IPS DF 6.9 (cell line): Measurements from ENCODE around the gene CLECL1.
"Not testable (repeated sequence)": the region's sequence is repeated elsewhere in the genome, so short reads cannot be mapped to it uniquely, and the experiment has no call there.

Source experiments
- DNase-seq: peaks from one replicate; pipeline ENCODE4 v3.0.0-alpha.2; 2013; ENCODE audit warnings: low read depth, low spot score
- H3K27ac ChIP-seq: one replicate; pipeline ENCODE4 v1.5.1; 2013; ENCODE audit warnings: low read length, control low read depth
- H3K27me3 ChIP-seq: 2 replicates; pipeline ENCODE4 v1.6.1; 2013; ENCODE audit warnings: mild to moderate bottlenecking, low read length; ENCODE audit not compliant: control insufficient read depth, insufficient read depth
- H3K36me3 ChIP-seq: 2 replicates; pipeline ENCODE4 v1.6.1; 2013; ENCODE audit warnings: low read length; ENCODE audit not compliant: control insufficient read depth, insufficient read depth
- H3K4me1 ChIP-seq: 2 replicates; pipeline ENCODE4 v1.6.1; 2013; ENCODE audit warnings: low read length; ENCODE audit not compliant: control insufficient read depth, insufficient read depth
- H3K4me3 ChIP-seq: 2 replicates; pipeline ENCODE4 v1.5.1; 2013; ENCODE audit warnings: mild to moderate bottlenecking, low read length
- H3K9me3 ChIP-seq: 2 replicates; pipeline ENCODE4 v1.6.1; 2013; ENCODE audit warnings: low read length, inconsistent platforms; ENCODE audit not compliant: control insufficient read depth, insufficient read depth
- WGBS: extraction: QIAGEN DNeasy Blood & Tissue Kit; methylation state at CpG from one replicate; pipeline ENCODE4 v1.1.7; 2013; ENCODE audit warnings: mixed read lengths, missing lambda C conversion rate; ENCODE audit not compliant: insufficient read length, insufficient coverage; 5-methylcytosine and 5-hydroxymethylcytosine counted together

Gene CLECL1

GRCh38 chr12:9752145-9752933, 19.4 kb upstream of the CLECL1 start:
- Histone ChIP-seq H3K36me3 (no peaks in the 10 kb centered on the region), H3K4me3 (no peak overlapping the region), H3K9me3 (no peaks in the 10 kb centered on the region), H3K27ac (no peak overlapping the region), H3K4me1 (no peaks in the 10 kb centered on the region), H3K27me3 (no peaks in the 10 kb centered on the region)
- DNase-seq = no peak
- WGBS = no CpG with 5 or more reads among the region's 2 CpGs

DNA sequence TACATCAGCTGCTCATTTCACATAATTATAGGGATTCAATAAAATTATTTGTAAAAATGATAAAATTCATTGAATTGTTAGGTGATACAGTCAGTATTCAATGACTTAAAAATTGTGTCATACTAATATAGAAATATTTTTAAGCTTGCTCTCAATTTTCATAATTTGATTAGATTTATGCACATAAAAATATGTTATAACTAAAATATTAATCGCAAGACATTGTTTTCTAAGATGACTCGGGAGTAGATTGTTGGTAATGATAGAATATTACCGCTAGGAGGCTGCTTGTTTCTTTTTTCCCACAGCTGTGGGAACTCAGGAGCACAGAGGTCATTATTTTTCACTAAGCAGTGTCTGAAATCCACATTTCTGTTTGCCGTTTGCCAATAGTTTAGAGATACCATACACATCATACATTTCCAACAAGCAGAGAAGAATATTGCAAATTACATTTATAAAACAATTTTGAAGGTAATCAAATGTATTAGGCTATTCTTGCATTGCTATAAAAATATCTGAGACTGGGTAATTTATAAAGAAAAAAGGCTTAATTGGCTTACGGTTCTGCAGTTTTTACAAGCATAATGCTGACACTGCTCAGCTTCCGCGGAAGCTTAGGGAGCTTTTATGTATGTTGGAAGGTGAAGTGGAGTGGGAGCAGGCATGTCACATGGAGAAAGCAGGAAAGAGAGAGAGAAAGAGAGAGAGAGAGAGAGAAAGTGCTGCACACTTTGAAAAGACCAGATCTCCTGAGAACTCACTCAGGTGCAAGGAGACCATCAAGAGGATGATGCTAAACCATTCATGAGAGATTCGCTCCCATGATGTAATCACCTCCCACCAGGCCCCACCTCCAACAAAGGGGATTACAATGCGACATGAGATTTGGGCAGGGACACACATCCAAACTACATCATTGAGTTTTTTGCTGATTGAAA, 18.6 kb upstream of the CLECL1 start:
- DNase-seq = no peak
- H3K27ac ChIP-seq = no peak overlapping the region
- H3K9me3 ChIP-seq = no peaks in the 10 kb centered on the region
- no CpG with 5 or more reads among the region's 9 CpGs for WGBS
- H3K27me3 ChIP-seq = no peaks in the 10 kb centered on the region
- no peak overlapping the region for H3K4me3 ChIP-seq
- no peaks in the 10 kb centered on the region for H3K36me3 ChIP-seq
- H3K4me1 ChIP-seq = no peaks in the 10 kb centered on the region

- Histone ChIP-seq H3K9me3 (no peaks in the 10 kb centered on the region), H3K27me3 (no peaks in the 10 kb centered on the region), H3K27ac (no peak overlapping the region), H3K4me3 (no peak overlapping the region), H3K36me3 (no peaks in the 10 kb centered on the region), H3K4me1 (no peaks in the 10 kb centered on the region)
- peak; percentile 55 for DNase-seq
- WGBS = no CpG with 5 or more reads among the region's 20 CpGs
Measured at GRCh38 chr12:9750276-9751203, 17.6 kb upstream of the CLECL1 start.

- Histone ChIP-seq H3K4me1 (no peaks in the 10 kb centered on the region), H3K9me3 (no peaks in the 10 kb centered on the region), H3K27ac (no peak overlapping the region), H3K27me3 (no peaks in the 10 kb centered on the region), H3K4me3 (no peak overlapping the region), H3K36me3 (no peaks in the 10 kb centered on the region)
- WGBS = no CpG with 5 or more reads among the region's 1 CpG
- no peak for DNase-seq
Measured at GRCh38 chr12:9749640-9750039, 16.7 kb upstream of the CLECL1 start.

DNA sequence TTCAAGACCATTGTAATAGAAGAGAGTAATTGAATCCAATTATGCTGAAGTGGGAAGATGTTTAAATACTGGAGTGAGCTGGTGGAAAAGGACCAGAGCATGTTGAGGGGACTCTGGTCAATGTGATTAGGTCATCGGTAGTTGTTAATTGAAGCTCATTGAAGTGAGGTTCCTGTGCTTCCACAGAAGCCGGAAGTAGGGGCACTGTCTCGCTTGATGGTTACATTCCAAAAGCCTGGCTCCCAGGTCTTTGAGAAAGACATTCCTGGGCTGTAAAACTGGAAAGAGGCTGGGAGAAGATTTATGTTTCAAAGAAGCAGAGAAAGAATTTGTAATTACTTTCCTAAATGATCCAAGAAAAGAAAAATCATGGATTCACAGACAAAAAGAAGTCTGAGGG, 12.3 kb upstream of the CLECL1 start:
- Histone ChIP-seq H3K27me3 (no peaks in the 10 kb centered on the region), H3K9me3 (no peaks in the 10 kb centered on the region), H3K27ac (no peak overlapping the region), H3K36me3 (no peaks in the 10 kb centered on the region), H3K4me1 (no peaks in the 10 kb centered on the region), H3K4me3 (no peak overlapping the region)
- no peak for DNase-seq
- no CpG with 5 or more reads among the region's 3 CpGs for WGBS

DNA sequence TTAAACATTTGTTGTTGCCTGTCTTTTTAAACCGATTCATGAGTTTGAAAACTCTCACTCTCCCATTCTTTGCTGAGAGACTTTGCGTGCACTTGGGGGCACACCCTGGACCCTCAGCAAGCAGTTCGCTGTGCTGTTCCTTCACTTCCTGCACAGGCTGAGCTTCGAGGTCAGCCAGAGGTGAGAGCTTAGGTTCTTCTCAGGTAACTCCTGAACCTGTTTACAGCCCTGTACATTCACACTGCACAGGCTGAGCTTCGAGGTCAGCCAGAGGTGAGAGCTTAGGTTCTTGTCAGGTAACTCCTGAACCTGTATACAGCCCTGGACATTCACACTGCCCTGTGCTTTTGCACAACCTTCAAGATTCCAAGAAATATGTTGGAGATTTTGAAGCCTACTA, 9.8 kb upstream of the CLECL1 start:
- WGBS = no CpG with 5 or more reads among the region's 5 CpGs
- no peak overlapping the region for H3K4me3 ChIP-seq
- no peaks in the 10 kb centered on the region for H3K9me3 ChIP-seq
- H3K4me1 ChIP-seq = no peaks in the 10 kb centered on the region
- no peak for DNase-seq
- H3K36me3 ChIP-seq = no peaks in the 10 kb centered on the region
- no peaks in the 10 kb centered on the region for H3K27me3 ChIP-seq
- no peak overlapping the region for H3K27ac ChIP-seq

GRCh38 chr12:9741726-9742125, 8.8 kb upstream of the CLECL1 start:
- H3K36me3 ChIP-seq = no peaks in the 10 kb centered on the region
- no peaks in the 10 kb centered on the region for H3K9me3 ChIP-seq
- H3K4me3 ChIP-seq = no peak overlapping the region
- no peaks in the 10 kb centered on the region for H3K27me3 ChIP-seq
- H3K4me1 ChIP-seq = no peaks in the 10 kb centered on the region
- H3K27ac ChIP-seq = no peak overlapping the region
- WGBS = no CpG with 5 or more reads among the region's 4 CpGs
- no peak for DNase-seq

GRCh38 chr12:9740106-9740750, 7.3 kb upstream of the CLECL1 start:
- Histone ChIP-seq H3K27me3 (no peaks in the 10 kb centered on the region), H3K9me3 (no peaks in the 10 kb centered on the region), H3K27ac (no peak overlapping the region), H3K4me1 (no peaks in the 10 kb centered on the region), H3K4me3 (no peak overlapping the region), H3K36me3 (no peaks in the 10 kb centered on the region)
- WGBS = no CpG with 5 or more reads among the region's 7 CpGs
- DNase-seq = no peak

GRCh38 chr12:9739404-9740105, 6.7 kb upstream of the CLECL1 start:
- DNase-seq, H3K27me3 ChIP-seq, H3K27ac ChIP-seq, H3K9me3 ChIP-seq, H3K36me3 ChIP-seq, H3K4me1 ChIP-seq, H3K4me3 ChIP-seq: not testable (repeated sequence)
- no CpG with 5 or more reads among the region's 54 CpGs for WGBS
